ENCODE results near the gene RXRB. TPM values are rescaled to one million over a fixed set of nuclear protein-coding genes. Genes with fewer than 3 reads are reported as not detected.

Gene RXRB
- total RNA-seq, 2 donors from 2014 or later, result 24.8 to 27.2 TPM

DNA sequence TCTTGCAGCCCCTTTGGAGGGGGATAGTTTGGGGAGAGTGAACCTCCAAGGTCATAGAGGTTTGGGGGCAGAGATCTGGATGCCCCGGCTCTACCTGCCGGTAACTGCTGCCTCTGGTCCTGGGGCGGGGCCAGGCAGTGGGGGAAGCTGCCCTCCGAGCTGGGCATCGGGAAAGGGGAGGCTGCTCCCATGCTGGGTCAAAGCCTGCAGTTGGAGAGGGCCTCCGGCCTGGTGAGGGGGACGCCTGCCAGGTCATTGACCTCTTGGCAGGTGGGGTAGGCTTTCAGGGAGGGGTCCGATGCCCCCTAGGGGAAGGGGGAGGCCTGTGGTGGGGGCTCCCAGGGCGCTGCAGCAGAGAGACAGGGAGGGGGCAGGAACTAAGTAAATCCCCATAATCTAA, 15.3 kb downstream of the RXRB start:
- TF ChIP-seq, protein P1, sequence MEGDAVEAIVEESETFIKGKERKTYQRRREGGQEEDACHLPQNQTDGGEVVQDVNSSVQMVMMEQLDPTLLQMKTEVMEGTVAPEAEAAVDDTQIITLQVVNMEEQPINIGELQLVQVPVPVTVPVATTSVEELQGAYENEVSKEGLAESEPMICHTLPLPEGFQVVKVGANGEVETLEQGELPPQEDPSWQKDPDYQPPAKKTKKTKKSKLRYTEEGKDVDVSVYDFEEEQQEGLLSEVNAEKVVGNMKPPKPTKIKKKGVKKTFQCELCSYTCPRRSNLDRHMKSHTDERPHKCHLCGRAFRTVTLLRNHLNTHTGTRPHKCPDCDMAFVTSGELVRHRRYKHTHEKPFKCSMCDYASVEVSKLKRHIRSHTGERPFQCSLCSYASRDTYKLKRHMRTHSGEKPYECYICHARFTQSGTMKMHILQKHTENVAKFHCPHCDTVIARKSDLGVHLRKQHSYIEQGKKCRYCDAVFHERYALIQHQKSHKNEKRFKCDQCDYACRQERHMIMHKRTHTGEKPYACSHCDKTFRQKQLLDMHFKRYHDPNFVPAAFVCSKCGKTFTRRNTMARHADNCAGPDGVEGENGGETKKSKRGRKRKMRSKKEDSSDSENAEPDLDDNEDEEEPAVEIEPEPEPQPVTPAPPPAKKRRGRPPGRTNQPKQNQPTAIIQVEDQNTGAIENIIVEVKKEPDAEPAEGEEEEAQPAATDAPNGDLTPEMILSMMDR (conservative IDR thresholded peaks at IDR 0.05), result no peak
- H3K27me3 Mint-ChIP-seq (ENCODE audit: insufficient read depth), result peaks cover 49% of the 10 kb centered on the region

DNA sequence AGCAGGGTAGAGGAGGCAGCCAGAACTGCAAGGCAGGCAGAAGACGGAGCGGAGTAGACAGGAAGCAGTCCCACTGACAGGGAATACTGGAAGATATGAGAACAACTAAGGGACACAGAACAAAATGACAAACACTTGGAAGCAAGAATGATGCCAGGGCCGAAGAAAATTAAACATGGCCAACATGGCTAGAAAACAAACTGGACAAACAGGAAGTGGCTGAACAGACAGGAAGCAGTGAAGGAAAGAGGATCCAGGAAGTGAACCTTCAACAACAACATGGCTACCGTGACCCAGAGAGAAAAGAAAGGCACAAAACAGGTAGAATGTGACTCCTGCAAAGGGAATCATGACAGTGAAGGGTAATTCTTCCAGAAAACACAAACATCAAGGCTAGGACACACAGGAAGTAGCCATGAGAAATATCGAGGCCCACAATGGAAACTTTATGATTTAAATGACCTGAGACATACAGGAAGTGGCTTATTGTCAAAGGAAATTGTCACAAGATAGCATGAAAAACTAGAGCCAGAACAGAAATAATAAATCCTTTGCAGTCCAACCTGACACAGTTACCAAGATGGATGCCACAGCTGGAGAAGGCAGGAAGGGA, 17.3 kb downstream of the RXRB start:
- no peak for DNase-seq
- Mint-ChIP-seq H3K4me3 (no peak overlapping the region), H3K27me3 (ENCODE audit: insufficient read depth) (peaks cover 48% of the 10 kb centered on the region), H3K27ac (no peak overlapping the region), H3K9me3 (no peaks in the 10 kb centered on the region), H3K4me1 (no peaks in the 10 kb centered on the region), H3K36me3 (ENCODE audit: low read depth) (no peaks in the 10 kb centered on the region)
- no peak overlapping the region for H3K4me3 ChIP-seq (ENCODE audit: low read length)
- no peaks in the 10 kb centered on the region for H3K4me1 ChIP-seq (ENCODE audit: control insufficient read depth, insufficient read depth, low read length)
- no peaks in the 10 kb centered on the region for H3K36me3 ChIP-seq (ENCODE audit: control insufficient read depth, insufficient read depth, low read length)
- WGBS, 2 experiments (ENCODE audit: insufficient coverage in 1 of 2, insufficient read length in 1 of 2), result 94 to 95% methylated on average over 4 to 5 of the region's 5 CpGs
- peaks cover 19% of the 10 kb centered on the region for H3K27me3 ChIP-seq (ENCODE audit: control insufficient read depth, insufficient read depth, low read length, poor library complexity, severe bottlenecking)
- no peak overlapping the region for H3K9ac ChIP-seq (ENCODE audit: extremely low read depth, low read length, poor library complexity, severe bottlenecking)
- H3K9me3 ChIP-seq (ENCODE audit: control insufficient read depth, low read length), result peaks cover 4% of the 10 kb centered on the region
- no peak overlapping the region for H3K27ac ChIP-seq (ENCODE audit: low read depth, low read length)
- TF ChIP-seq, protein P1 (conservative IDR thresholded peaks at IDR 0.05), result no peak

More for the DNA sequence above, 15.3 kb downstream of the RXRB start:
- Histone ChIP-seq H3K36me3 (ENCODE audit: control insufficient read depth, insufficient read depth, low read length) (no peaks in the 10 kb centered on the region), H3K9ac (ENCODE audit: extremely low read depth, low read length, poor library complexity, severe bottlenecking) (no peak overlapping the region), H3K9me3 (ENCODE audit: control insufficient read depth, low read length) (peaks cover 4% of the 10 kb centered on the region), H3K27ac (ENCODE audit: low read depth, low read length) (no peak overlapping the region), H3K4me3 (ENCODE audit: low read length) (no peak overlapping the region), H3K27me3 (ENCODE audit: control insufficient read depth, insufficient read depth, low read length, poor library complexity, severe bottlenecking) (peaks cover 35% of the 10 kb centered on the region), H3K4me1 (ENCODE audit: control insufficient read depth, insufficient read depth, low read length) (no peaks in the 10 kb centered on the region)
- no peak overlapping the region for H3K27ac Mint-ChIP-seq
- no peak for DNase-seq
- no peaks in the 10 kb centered on the region for H3K4me1 Mint-ChIP-seq
- no peak overlapping the region for H3K4me3 Mint-ChIP-seq
- H3K36me3 Mint-ChIP-seq (ENCODE audit: low read depth), result no peaks in the 10 kb centered on the region
- 78 to 84% methylated on average over 5 to 8 of the region's 9 CpGs for WGBS, 2 experiments (ENCODE audit: insufficient coverage in 1 of 2, insufficient read length in 1 of 2)
- H3K9me3 Mint-ChIP-seq, result no peaks in the 10 kb centered on the region

DNA sequence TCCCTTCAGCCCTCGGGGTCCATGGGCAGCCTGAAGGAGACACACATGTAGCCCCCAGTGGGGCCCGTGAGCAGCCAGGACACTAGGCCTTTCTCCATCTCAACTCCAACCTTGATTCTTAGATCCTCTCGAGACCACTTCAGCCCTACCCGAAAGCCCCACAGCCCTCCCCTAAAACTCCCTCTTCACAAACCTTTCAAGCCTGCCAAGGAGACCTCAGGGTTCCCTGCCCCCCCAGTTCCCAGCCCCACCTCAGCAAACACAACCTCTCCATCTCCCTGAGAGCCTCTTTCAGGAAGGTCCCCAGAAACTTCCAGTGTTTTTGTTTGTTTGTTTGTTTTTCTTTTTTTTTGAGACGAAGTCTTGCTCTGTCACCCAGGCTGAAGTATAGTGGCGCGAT, 19.3 kb downstream of the RXRB start:
- Mint-ChIP-seq H3K4me3 (no peak overlapping the region), H3K36me3 (ENCODE audit: low read depth) (no peaks in the 10 kb centered on the region), H3K27me3 (ENCODE audit: insufficient read depth) (peaks cover 33% of the 10 kb centered on the region), H3K27ac (no peak overlapping the region), H3K4me1 (no peaks in the 10 kb centered on the region), H3K9me3 (no peaks in the 10 kb centered on the region)
- Histone ChIP-seq H3K27ac (ENCODE audit: low read depth, low read length) (no peak overlapping the region), H3K9me3 (ENCODE audit: control insufficient read depth, low read length) (peaks cover 4% of the 10 kb centered on the region), H3K27me3 (ENCODE audit: control insufficient read depth, insufficient read depth, low read length, poor library complexity, severe bottlenecking) (peaks cover 2% of the 10 kb centered on the region), H3K4me3 (ENCODE audit: low read length) (no peak overlapping the region), H3K36me3 (ENCODE audit: control insufficient read depth, insufficient read depth, low read length) (no peaks in the 10 kb centered on the region), H3K4me1 (ENCODE audit: control insufficient read depth, insufficient read depth, low read length) (no peaks in the 10 kb centered on the region), H3K9ac (ENCODE audit: extremely low read depth, low read length, poor library complexity, severe bottlenecking) (no peak overlapping the region)
- no peak for DNase-seq
- TF ChIP-seq, protein P1 (conservative IDR thresholded peaks at IDR 0.05), result no peak
- 92 to 93% methylated on average over 3 to 7 of the region's 7 CpGs for WGBS, 2 experiments (ENCODE audit: insufficient coverage in 1 of 2, insufficient read length in 1 of 2)
